ENCODE measurements around the gene HELZ2.

The HELZ2 gene

DNA sequence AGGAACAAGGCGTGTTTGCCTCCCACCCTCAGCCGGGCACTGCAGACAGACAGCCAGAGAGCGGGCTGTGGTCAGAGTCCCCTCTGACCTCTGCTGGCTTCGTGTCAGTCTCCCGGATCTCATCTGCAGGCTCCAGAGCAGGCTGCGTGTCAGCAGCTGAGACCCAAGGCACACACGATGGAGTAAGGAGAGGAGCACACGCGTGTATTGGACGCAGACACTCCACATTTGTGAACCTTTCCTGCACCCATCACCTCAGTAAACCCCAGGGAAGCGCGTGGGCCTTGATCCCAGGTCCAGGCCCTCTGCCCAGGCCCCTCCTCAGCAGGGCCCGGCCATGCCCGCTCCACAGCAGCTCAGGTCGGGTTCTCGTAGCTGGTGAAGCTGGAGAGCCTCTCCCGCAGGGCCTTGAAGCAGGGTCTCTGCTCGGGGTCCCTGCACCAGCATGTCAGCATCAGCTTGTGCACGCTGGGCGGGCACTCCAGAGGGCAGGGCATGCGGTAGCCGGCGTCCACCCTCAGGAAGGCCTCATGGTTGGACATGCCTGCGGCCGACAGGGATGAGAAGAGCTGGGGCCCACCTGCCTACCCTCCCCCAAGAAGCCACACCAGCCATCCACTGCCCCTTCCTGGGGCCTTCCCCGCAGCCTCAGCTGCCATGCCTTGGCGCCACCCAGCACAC is 44.7 kb downstream of the HELZ2 start:
- no peak overlapping the region for H3K4me3 ChIP-seq (ENCODE audit: low read length)
- no peak overlapping the region for H3K4me2 ChIP-seq (ENCODE audit: low read length)
- no peaks in the 10 kb centered on the region for H3K4me1 ChIP-seq (ENCODE audit: control insufficient read depth, insufficient read depth, low read length)
- H3K36me3 ChIP-seq (ENCODE audit: insufficient read depth, low read length), result no peaks in the 10 kb centered on the region
- H3K27me3 ChIP-seq (ENCODE audit: control insufficient read depth, insufficient read depth, low read length), result peaks cover 12% of the 10 kb centered on the region
- H3K9me3 ChIP-seq (replicated peaks; ENCODE audit: low read length), result no peaks in the 10 kb centered on the region
- H3K9ac ChIP-seq (ENCODE audit: low read depth, low read length), result no peak overlapping the region

GRCh38 chr20:63527184-63527583 is 46.9 kb downstream of the HELZ2 start:
- H3K4me2 ChIP-seq (ENCODE audit: low read length), result no peak overlapping the region
- H3K9me3 ChIP-seq (replicated peaks; ENCODE audit: low read length), result no peaks in the 10 kb centered on the region
- H3K36me3 ChIP-seq (ENCODE audit: insufficient read depth, low read length), result peaks cover 15% of the 10 kb centered on the region
- no peak overlapping the region for H3K9ac ChIP-seq (ENCODE audit: low read depth, low read length)
- H3K4me1 ChIP-seq (ENCODE audit: control insufficient read depth, insufficient read depth, low read length), result peaks cover 5% of the 10 kb centered on the region
- H3K4me3 ChIP-seq (ENCODE audit: low read length), result no peak overlapping the region
- H3K27me3 ChIP-seq (ENCODE audit: control insufficient read depth, insufficient read depth, low read length), result peaks cover 5% of the 10 kb centered on the region

- Histone ChIP-seq H3K27me3 (ENCODE audit: control insufficient read depth, insufficient read depth, low read length) (no peaks in the 10 kb centered on the region), H3K4me3 (ENCODE audit: low read length) (no peak overlapping the region), H3K9ac (ENCODE audit: low read depth, low read length) (no peak overlapping the region), H3K4me1 (ENCODE audit: control insufficient read depth, insufficient read depth, low read length) (peaks cover 8% of the 10 kb centered on the region), H3K4me2 (ENCODE audit: low read length) (no peak overlapping the region), H3K9me3 (replicated peaks; ENCODE audit: low read length) (no peaks in the 10 kb centered on the region), H3K36me3 (ENCODE audit: insufficient read depth, low read length) (peaks cover 26% of the 10 kb centered on the region)
These were observed 48.1 kb downstream of the HELZ2 start for GRCh38 chr20:63525971-63526370.

DNA sequence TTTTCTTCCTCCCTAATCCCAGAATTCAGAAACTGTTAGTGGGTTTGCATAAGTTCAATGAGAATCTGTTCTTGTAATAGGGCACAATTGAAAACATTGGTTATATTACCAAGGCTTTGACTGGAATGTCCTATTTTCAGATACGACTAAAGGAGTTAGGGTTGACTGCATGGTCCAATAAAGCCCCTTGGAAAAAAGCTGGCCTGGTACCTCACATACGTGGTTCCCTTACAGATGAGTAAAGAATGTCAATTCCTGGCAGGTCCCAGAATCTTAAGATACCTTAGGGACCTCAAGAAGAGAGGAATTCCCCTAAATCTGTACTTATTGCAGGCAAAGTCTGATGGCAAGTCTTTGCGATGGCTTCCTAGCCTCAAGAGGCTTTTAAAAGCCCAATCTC is 48.9 kb downstream of the HELZ2 start:
- Histone ChIP-seq H3K4me2 (ENCODE audit: low read length) (no peak overlapping the region), H3K36me3 (ENCODE audit: insufficient read depth, low read length) (peaks cover 26% of the 10 kb centered on the region), H3K9me3 (replicated peaks; ENCODE audit: low read length) (no peaks in the 10 kb centered on the region), H3K9ac (ENCODE audit: low read depth, low read length) (no peak overlapping the region), H3K27me3 (ENCODE audit: control insufficient read depth, insufficient read depth, low read length) (no peaks in the 10 kb centered on the region), H3K4me1 (ENCODE audit: control insufficient read depth, insufficient read depth, low read length) (peaks cover 8% of the 10 kb centered on the region), H3K4me3 (ENCODE audit: low read length) (no peak overlapping the region)

Measured in skeletal muscle satellite cell (primary cell).